ENCODE results near the gene PAOX. TPM values are rescaled to one million over a fixed set of nuclear protein-coding genes. Genes with fewer than 3 reads are reported as not detected.

The PAOX gene
- total and polyA plus RNA-seq, 9 of the 15 experiments (the other 6 are each of a cell fraction or from before 2014, with no cell fraction given) = 0.80 to 6.4 (median 2.6) TPM

- TF ChIP-seq CTBP1 (IDR thresholded peaks at IDR 0.05; ENCODE audit: borderline replicate concordance) (peak; percentile 15; the same call in 1 of the 2 replicates), HNRNPH1 (optimal IDR thresholded peaks at IDR 0.05; ENCODE audit: low read depth, low read length) (no peak), POLR2AphosphoS5 (IDR thresholded peaks at IDR 0.05; ENCODE audit: control insufficient read depth, insufficient read depth, low read depth, low read length) (no peak), BHLHE40 (IDR thresholded peaks at IDR 0.05; ENCODE audit: low read length) (no peak), E2F5 (CRISPR knock-in tag; IDR thresholded peaks at IDR 0.05) (no peak), RB1 (IDR thresholded peaks at IDR 0.05; ENCODE audit: low read depth) (peak; percentile 51; the same call in 1 of the 2 replicates), IRF2 (CRISPR knock-in tag; IDR thresholded peaks at IDR 0.05) (no peak), ATF6 (CRISPR knock-in tag; IDR thresholded peaks at IDR 0.05) (no peak), SNIP1 (IDR thresholded peaks at IDR 0.05; ENCODE audit: low read depth) (no peak), ZNF395 (CRISPR knock-in tag; IDR thresholded peaks at IDR 0.05) (no peak), YY1 (IDR thresholded peaks at IDR 0.05; ENCODE audit: borderline replicate concordance in 1 of 3, control insufficient read depth in 1 of 3, extremely low read depth in 1 of 3, insufficient read depth in 3 of 3, insufficient read length in 1 of 3, insufficient replicate concordance in 2 of 3, low read depth in 1 of 3, low read length in 2 of 3) (no peak), RBM22 (IDR thresholded peaks at IDR 0.05; ENCODE audit: low read depth, low read length, poor library complexity, severe bottlenecking) (no peak), KDM2B (CRISPR knock-in tag; IDR thresholded peaks at IDR 0.05) (no peak; the same call in 1 of the 2 replicates), ZNF766 (CRISPR knock-in tag; conservative IDR thresholded peaks at IDR 0.05) (no peak), CGGBP1 (CRISPR knock-in tag; IDR thresholded peaks at IDR 0.05) (no peak), ATF2 (CRISPR knock-in tag; IDR thresholded peaks at IDR 0.05) (no peak), PRMT5 (CRISPR knock-in tag; IDR thresholded peaks at IDR 0.05) (no peak)
- TF ChIP-seq, protein P1, sequence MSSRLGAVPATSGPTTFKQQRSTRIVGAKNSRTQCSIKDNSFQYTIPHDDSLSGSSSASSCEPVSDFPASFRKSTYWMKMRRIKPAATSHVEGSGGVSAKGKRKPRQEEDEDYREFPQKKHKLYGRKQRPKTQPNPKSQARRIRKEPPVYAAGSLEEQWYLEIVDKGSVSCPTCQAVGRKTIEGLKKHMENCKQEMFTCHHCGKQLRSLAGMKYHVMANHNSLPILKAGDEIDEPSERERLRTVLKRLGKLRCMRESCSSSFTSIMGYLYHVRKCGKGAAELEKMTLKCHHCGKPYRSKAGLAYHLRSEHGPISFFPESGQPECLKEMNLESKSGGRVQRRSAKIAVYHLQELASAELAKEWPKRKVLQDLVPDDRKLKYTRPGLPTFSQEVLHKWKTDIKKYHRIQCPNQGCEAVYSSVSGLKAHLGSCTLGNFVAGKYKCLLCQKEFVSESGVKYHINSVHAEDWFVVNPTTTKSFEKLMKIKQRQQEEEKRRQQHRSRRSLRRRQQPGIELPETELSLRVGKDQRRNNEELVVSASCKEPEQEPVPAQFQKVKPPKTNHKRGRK (tag; IDR thresholded peaks at IDR 0.05) = no peak
These were observed at the start of gene PAOX (continued) for GRCh38 chr10:133379152-133379800.

All from K562 (cell line).